HCT116 (cell line): ENCODE data around the gene ZNF552. TPM values are rescaled to one million over a fixed set of nuclear protein-coding genes. Genes with fewer than 3 reads are reported as not detected.
"Not testable (repeated sequence)": the region's sequence is repeated elsewhere in the genome, so short reads cannot be mapped to it uniquely, and the experiment has no call there.

ENCODE experiments used
- ATAC-seq: fragments of 200-7000 bp; cut with Tn5 transposase; 2 replicates; pipeline ENCODE4 v1.9.1; 2020; ENCODE audit warnings: mild to moderate bottlenecking, moderate library complexity
- BruUV-seq: library from RNA; stranded (reverse); fragments of 400-500 nt; replicated peaks from 2 replicates; lab custom pipeline; 2021; lab: Mats Ljungman, UMichigan
- CTCF ChIA-PET: fragments of 300-600 bp; sonication (Branson Sonifier 250); formaldehyde crosslinking; loops from one replicate; lab custom pipeline; 2021; ENCODE audit warnings: antibody characterized with exemption; lab: Charles Lee
- POLR2A ChIA-PET: fragments of 300-600, 350-600 bp; sonication (Branson Sonifier 250); formaldehyde crosslinking; loops from one replicate; lab custom pipeline; 2021; ENCODE audit warnings: antibody characterized with exemption; lab: Charles Lee
- RAD21 ChIA-PET, 2 experiments: fragments of 300-600 bp; sonication (Branson Sonifier 250); formaldehyde crosslinking; loops; one replicate each; lab custom pipeline; 2023; ENCODE audit warnings: low total read pairs in 2 of 2; ENCODE audit not compliant: uncharacterized antibody in 2 of 2, unreplicated experiment in 2 of 2, low non-redundant PET in 1 of 2; lab: Charles Lee
- DNase-seq: peaks from one replicate; pipeline ENCODE4 v3.0.0-alpha.2; 2010; ENCODE audit warnings: low read depth, low spot score
- H2AFZ ChIP-seq: fragments of 200-600 bp; shearing (Covaris generic), sonication (generic); 2 replicates; pipeline ENCODE4 v1.6.1; 2017; ENCODE audit warnings: low read depth, mixed run types, mixed read lengths, antibody characterized with exemption, low read length; ENCODE audit not compliant: poor library complexity, severe bottlenecking
- H3K27ac ChIP-seq: 2 replicates; pipeline ENCODE4 v1.5.1; 2012; ENCODE audit warnings: low read depth, low read length
- H3K27me3 ChIP-seq: fragments of 200-600 bp; sonication (generic); 2 replicates; pipeline ENCODE4 v1.6.1; 2016; ENCODE audit warnings: mixed run types, low read length, mixed read lengths; ENCODE audit not compliant: insufficient read depth
- H3K36me3 ChIP-seq, 2 experiments: fragments of 200-500 bp in 1 of 2; fragments of 200-600 bp in 1 of 2; sonication (Bioruptor generic) in 1 of 2; sonication (generic) in 1 of 2; 2 replicates each; pipeline versions ENCODE4 v1.5.1 to v1.6.1; 2014 to 2016; ENCODE audit warnings: low read length in 2 of 2, inconsistent platforms in 1 of 2, mixed read lengths in 1 of 2, mixed run types in 1 of 2; ENCODE audit not compliant: insufficient read depth in 2 of 2, control insufficient read depth in 1 of 2
- H3K4me1 ChIP-seq, 2 experiments: fragments of 200-600 bp in 1 of 2; sonication (generic) in 1 of 2; 2 replicates each; pipeline versions ENCODE4 v1.5.1 to v1.6.1; 2012 to 2017; ENCODE audit warnings: low read length in 2 of 2, inconsistent platforms in 1 of 2, mild to moderate bottlenecking in 1 of 2, mixed read lengths in 1 of 2, mixed run types in 1 of 2, moderate library complexity in 1 of 2; ENCODE audit not compliant: insufficient read depth in 2 of 2, control insufficient read depth in 1 of 2
- H3K4me2 ChIP-seq: fragments of 200-600 bp; sonication (generic); 2 replicates; pipeline ENCODE4 v1.6.1; 2017; ENCODE audit warnings: mixed run types, low read length, mixed read lengths
- H3K4me3 ChIP-seq, 2 experiments: fragments of 200-600 bp in 1 of 2; sonication (generic) in 1 of 2; replicated peaks in 1 of 2; 2 replicates each; pipeline ENCODE4 v1.5.1; 2011 to 2016; ENCODE audit warnings: low read length in 2 of 2, control low read depth in 1 of 2, low read depth in 1 of 2, mild to moderate bottlenecking in 1 of 2, mixed read lengths in 1 of 2, mixed run types in 1 of 2
- H3K79me2 ChIP-seq: fragments of 200-600 bp; sonication (generic); 2 replicates; pipeline ENCODE4 v1.6.1; 2017; ENCODE audit warnings: mild to moderate bottlenecking, mixed run types, low read length, moderate library complexity, mixed read lengths; ENCODE audit not compliant: insufficient read depth
- H3K9ac ChIP-seq: fragments of 200-600 bp; sonication (generic); 2 replicates; pipeline ENCODE4 v1.6.1; 2016; ENCODE audit warnings: low read length, mixed read lengths
- H3K9me2 ChIP-seq: fragments of 200-600 bp; sonication (generic), shearing (Covaris generic); 2 replicates; pipeline ENCODE4 v1.6.1; 2017; ENCODE audit warnings: mixed run types, mild to moderate bottlenecking, moderate library complexity; ENCODE audit not compliant: insufficient read depth
- H3K9me3 ChIP-seq, 2 experiments: fragments of 200-500 bp in 1 of 2; fragments of 200-600 bp in 1 of 2; sonication (Bioruptor generic) in 1 of 2; sonication (generic) in 1 of 2; 2 replicates each; pipeline ENCODE4 v1.6.1; 2014 to 2017; ENCODE audit warnings: low read length in 2 of 2, mixed read lengths in 2 of 2, inconsistent platforms in 1 of 2, low read depth in 1 of 2, mild to moderate bottlenecking in 1 of 2, mixed run types in 1 of 2, moderate library complexity in 1 of 2; ENCODE audit not compliant: control insufficient read depth in 1 of 2, insufficient read depth in 1 of 2
- H4K20me1 ChIP-seq: fragments of 200-600 bp; sonication (generic), shearing (Covaris generic); 2 replicates; pipeline ENCODE4 v1.6.1; 2017; ENCODE audit warnings: mixed run types, mild to moderate bottlenecking, moderate library complexity; ENCODE audit not compliant: insufficient read depth
- CEBPB ChIP-seq: IDR thresholded peaks from 2 replicates; pipeline ENCODE4 v1.6.1; 2012; ENCODE audit warnings: low read depth
- EGR1 ChIP-seq: IDR thresholded peaks from 2 replicates; pipeline ENCODE4 v1.6.1; 2012; ENCODE audit warnings: low read depth
- EZH2 ChIP-seq: fragments of 200-600 bp; sonication (generic); IDR thresholded peaks from 2 replicates; pipeline ENCODE4 v1.6.1; 2017; ENCODE audit warnings: antibody characterized with exemption, mixed run types
- FOSL1 ChIP-seq: IDR thresholded peaks from 2 replicates; pipeline ENCODE4 v1.6.1; 2012; ENCODE audit warnings: low read depth
- POLR2A ChIP-seq: IDR thresholded peaks from 2 replicates; pipeline ENCODE4 v1.7.0; 2011; ENCODE audit warnings: borderline replicate concordance; ENCODE audit not compliant: insufficient read depth, insufficient read length; ENCODE audit errors: extremely low read depth
- RAD21 ChIP-seq: IDR thresholded peaks from 2 replicates; pipeline ENCODE4 v1.6.1; 2012; ENCODE audit warnings: low read depth, mild to moderate bottlenecking
- SP1 ChIP-seq: IDR thresholded peaks from 2 replicates; pipeline ENCODE4 v1.6.1; 2012; ENCODE audit warnings: low read depth
- TCF7L2 ChIP-seq: IDR thresholded peaks from 2 replicates; pipeline ENCODE4 v1.7.0; 2011; ENCODE audit warnings: borderline replicate concordance, inconsistent platforms; ENCODE audit not compliant: insufficient read depth, insufficient read length; ENCODE audit errors: extremely low read depth
- ZFX ChIP-seq: fragments of 450-650 bp; IDR thresholded peaks from 2 replicates; pipeline ENCODE4 v1.6.1; 2017
- intact Hi-C: fragments of 100-400 bp; cut with micrococcal nuclease; formaldehyde crosslinking; loops from 2 replicates; pipeline ENCODE4 v1.10.0; 2022
- total RNA-seq: library from RNA; stranded (reverse); gene quantifications from one replicate; pipeline ENCODE4 v1.2.1, GENCODE V29; 2021; ENCODE audit not compliant: unreplicated experiment

The ZNF552 gene
- total RNA-seq, 1 experiment from 2014 or later: 7.1 TPM

DNA sequence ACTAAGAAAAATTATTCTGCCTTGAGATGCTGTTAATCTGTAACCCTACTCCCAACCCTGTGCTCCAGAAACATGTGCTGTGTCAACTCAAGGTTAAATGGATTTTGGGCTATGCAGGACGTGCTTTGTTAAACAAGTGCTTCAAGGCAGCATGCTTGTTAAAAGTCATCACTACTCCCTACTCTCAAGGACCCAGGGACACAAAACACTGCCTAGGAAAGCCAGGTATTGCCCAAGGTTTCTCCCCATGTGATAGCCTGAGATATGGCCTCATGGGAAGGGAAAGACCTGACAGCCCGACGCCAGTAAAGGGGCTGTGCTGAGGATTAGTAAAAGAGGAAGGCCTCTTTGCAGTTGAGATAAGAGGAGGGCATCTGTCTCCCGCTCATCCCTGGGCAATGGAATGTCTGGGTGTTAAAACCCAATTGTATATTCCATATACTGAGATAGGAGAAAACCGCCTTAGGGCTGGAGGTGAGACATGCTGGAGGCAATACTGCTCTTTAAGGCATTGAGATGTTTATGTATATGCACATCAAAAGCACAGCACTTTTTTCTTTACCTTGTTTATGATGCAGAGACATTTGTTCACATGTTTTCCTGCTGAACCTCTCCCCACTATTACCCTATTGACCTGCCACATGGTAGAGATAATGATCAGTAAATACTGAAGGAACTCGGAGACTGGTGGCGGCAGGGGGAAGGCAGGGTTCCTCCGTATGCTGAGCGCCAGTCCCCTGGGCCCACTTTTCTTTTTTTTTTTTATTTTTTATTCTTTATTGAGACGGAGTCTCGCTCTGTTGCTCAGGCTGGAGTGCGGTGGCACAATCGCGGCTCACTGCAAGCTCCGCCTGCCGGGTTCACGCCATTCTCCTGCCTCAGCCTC is 4.1 kb downstream of the ZNF552 start:
- H4K20me1 ChIP-seq, H3K4me3 ChIP-seq, H3K4me2 ChIP-seq, H3K9ac ChIP-seq, ATAC-seq, DNase-seq, H2AFZ ChIP-seq, BruUV-seq, RAD21 ChIA-PET, intact Hi-C loops, H3K9me2 ChIP-seq, H3K9me3 ChIP-seq, CTCF ChIA-PET, POLR2A ChIA-PET, H3K27me3 ChIP-seq, H3K27ac ChIP-seq: not testable (repeated sequence)
- Histone ChIP-seq H3K79me2 (peaks cover 26% of the 10 kb centered on the region), H3K4me1 (peaks cover 0 to 12% of the 10 kb centered on the region in 2 experiments; a peak in 1 of 4 replicates), H3K36me3 (peaks cover 11 to 27% of the 10 kb centered on the region in 2 experiments)

GRCh38 chr19:57807541-57807940 is 7.2 kb downstream of the ZNF552 start:
- Histone ChIP-seq H3K27me3 (no peaks in the 10 kb centered on the region), H3K36me3 (peaks cover 11 to 26% of the 10 kb centered on the region in 2 experiments), H3K4me2 (no peak overlapping the region), H3K9me2 (no peaks in the 10 kb centered on the region), H3K4me3 (no peak overlapping the region), H3K9ac (no peak overlapping the region), H4K20me1 (no peaks in the 10 kb centered on the region), H3K9me3 (no peaks in the 10 kb centered on the region), H2AFZ (no peak overlapping the region), H3K79me2 (peaks cover 5% of the 10 kb centered on the region; the same call in 1 of the 2 replicates), H3K4me1 (peaks cover 9 to 20% of the 10 kb centered on the region in 2 experiments; a peak in 3 of 4 replicates), H3K27ac (no peak overlapping the region)
- ATAC-seq (no peak), DNase-seq (no peak)
- ChIA-PET CTCF (no interaction called here), POLR2A (no interaction called here), RAD21 (no interaction called here)
- TF ChIP-seq TCF7L2 (no peak), SP1 (no peak), EGR1 (no peak), ZFX (no peak), FOSL1 (no peak), EZH2 (no peak), POLR2A (no peak), RAD21 (no peak), CEBPB (no peak)
- no TSS peak for BruUV-seq
- intact Hi-C loops: no loop called here
